Spleen (tissue), 7 donors: ENCODE results near the gene SETBP1.

Experiments used
- CTCF ChIP-seq, 11 experiments: fragments of 200-600 bp in 7 of 11; fragments of 450-650 bp in 4 of 11; sonication (generic) in 4 of 11; IDR thresholded peaks in 8 of 11; conservative IDR thresholded peaks in 3 of 11; 1 replicate in 7 of 11; 2 replicates in 4 of 11; pipeline versions ENCODE4 v1.4.0 to v1.8.0; 2016 to 2021; ENCODE audit warnings: antibody characterized with exemption in 11 of 11, inconsistent platforms in 4 of 11, mild to moderate bottlenecking in 1 of 11
- POLR2A ChIP-seq, 3 donors: fragments of 450-650 bp; IDR thresholded peaks; one replicate each; pipeline ENCODE4 v1.5.1; 2017; ENCODE audit warnings: antibody characterized with exemption in 3 of 3, mild to moderate bottlenecking in 1 of 3
- POLR2AphosphoS5 ChIP-seq, 3 donors: sonication (generic); formaldehyde crosslinking; IDR thresholded peaks; one replicate each; pipeline ENCODE4 v1.5.1; 2017; ENCODE audit warnings: antibody characterized with exemption in 3 of 3
- donor health status: DM: no; HTN: no; CAD: no; lungs with moderate emphysema.
- donor health status: DM: no; HTN: no; CAD: no.
- donor health status: DM: no; HTN: no; CAD: no.

- TF ChIP-seq POLR2A (IDR thresholded peaks at IDR 0.05) (no peak), CTCF (IDR thresholded peaks at IDR 0.05 in 8 of 11, conservative IDR thresholded peaks at IDR 0.05 in 3 of 11) (no peak), POLR2AphosphoS5 (IDR thresholded peaks at IDR 0.05) (no peak)
Observed at GRCh38 chr18:44898498-44898897, 217.8 kb downstream of the SETBP1 start.
